Endometrial microvascular endothelial cells (primary cell): Measurements from ENCODE around the gene RGL3. TPM values are rescaled to one million over a fixed set of nuclear protein-coding genes. Genes with fewer than 3 reads are reported as not detected.

Experiments
- in situ Hi-C: cut with HindIII; loops from 2 replicates; pipeline ENCODE4 v1.10.0; 2017; ENCODE audit warnings: low sequenced_read_pairs, low pct_unique_long_range_greater_than_20kb; ENCODE audit errors: inconsistent ontology term
- total RNA-seq: library from RNA; depleted of rRNA; stranded (reverse); fragments of >200 nt; gene quantifications from one replicate; pipeline ENCODE4 v1.2.3, GENCODE V29; 2015; ENCODE audit errors: inconsistent ontology term

The RGL3 gene
- total RNA-seq, 1 donor from 2014 or later: not detected

- in situ Hi-C loops: no loop called here
Measured at GRCh38 chr19:11346104-11346940, 72.8 kb downstream of the RGL3 start, which contains the start of the genes CCDC159 and TMEM205. TSS of gene CCDC159 (plus strand) at chr19:11346519. CDS start at chr19:11346607, 88 bp downstream. TSS of gene TMEM205 (minus strand) at chr19:11346268. CDS start at chr19:11345619, 649 bp downstream.

DNA sequence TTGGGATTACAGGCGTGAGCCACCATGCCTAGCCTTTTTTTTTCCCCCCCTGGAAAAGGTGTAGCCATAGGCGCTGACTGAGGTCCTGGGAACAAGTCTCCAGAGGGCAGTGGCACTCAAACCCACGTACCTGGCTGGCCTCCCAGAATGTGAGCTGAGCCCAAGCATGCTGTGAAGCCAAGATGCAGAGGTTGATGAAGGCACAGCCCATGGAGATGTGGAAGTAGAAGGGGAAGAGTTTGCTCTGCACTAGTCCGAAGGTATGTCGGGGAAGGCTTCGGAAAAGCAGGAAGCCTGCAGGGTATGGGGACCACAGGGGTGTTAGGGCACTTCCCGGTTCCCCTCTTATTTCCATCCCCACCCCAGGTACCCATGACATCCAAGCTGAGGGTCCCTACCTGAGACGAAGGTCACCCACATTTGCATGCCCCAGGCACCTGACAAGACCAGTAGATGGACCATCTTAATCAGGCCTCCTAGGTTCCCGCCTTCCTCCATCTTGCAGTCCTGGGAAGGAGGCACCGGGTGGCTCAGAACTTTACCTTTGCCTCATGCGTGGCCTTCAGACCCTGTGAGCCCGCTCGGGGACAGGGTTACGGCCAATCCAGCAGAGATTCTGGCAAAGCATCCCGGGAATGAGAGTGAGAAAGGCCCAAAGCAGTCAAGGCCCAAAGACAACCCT is 73.9 kb downstream of the RGL3 start:
- in situ Hi-C loops: no loop called here

Other genes with a start within 250 kb of the RGL3 start
- gene KANK2, start 221.8 kb downstream of the RGL3 start, total RNA-seq: 85.2 TPM
- not detected for gene ANGPTL8, start 179.7 kb downstream of the RGL3 start, total RNA-seq
- gene DOCK6, start 156.8 kb downstream of the RGL3 start, total RNA-seq: 78.6 TPM
- gene TSPAN16, start 123.2 kb downstream of the RGL3 start, total RNA-seq: not detected
- gene RAB3D, start 79.7 kb downstream of the RGL3 start, total RNA-seq: 47.8 TPM
- gene TMEM205, start 73.0 kb downstream of the RGL3 start, total RNA-seq: 227 TPM
- gene CCDC159, start 72.8 kb downstream of the RGL3 start, total RNA-seq: 34.7 TPM
- 17.7 TPM for gene PLPPR2, start 63.9 kb downstream of the RGL3 start, total RNA-seq
- gene SWSAP1, start 44.6 kb downstream of the RGL3 start, total RNA-seq: 1.9 TPM
- 6.4 TPM for gene EPOR, start 35.0 kb downstream of the RGL3 start, total RNA-seq
- gene ODAD3, start 15.8 kb upstream of the RGL3 start, total RNA-seq: not detected
- 261 TPM for gene PRKCSH, start 16.3 kb upstream of the RGL3 start, total RNA-seq
- 7.3 TPM for gene ELAVL3, start 61.7 kb upstream of the RGL3 start, total RNA-seq
- gene ZNF653, start 86.5 kb upstream of the RGL3 start, total RNA-seq: 4.6 TPM
- 53.1 TPM for gene ECSIT, start 109.8 kb upstream of the RGL3 start, total RNA-seq
- gene CNN1, start 119.5 kb upstream of the RGL3 start, total RNA-seq: 0.46 TPM
- 35.2 TPM for gene ELOF1, start 139.9 kb upstream of the RGL3 start, total RNA-seq
- not detected for gene ACP5, start 158.3 kb upstream of the RGL3 start, total RNA-seq
- gene ZNF627, start 178.2 kb upstream of the RGL3 start, total RNA-seq: 8.2 TPM